Stimulated activated CD8-positive, alpha-beta memory T cell treated with anti-CD3 and anti-CD28 coated beads, Interleukin-4, amount 100 ng/mL, for 4 hours (primary cell): ENCODE results near the gene EIF1AY.
"Not testable (repeated sequence)": the region's sequence is repeated elsewhere in the genome, so short reads cannot be mapped to it uniquely, and the experiment has no call there.

Experiments
- DNase-seq, 2 donors: peaks; one replicate each; pipeline ENCODE4 v3.0.0-alpha.2; 2020; ENCODE audit warnings: low read depth in 2 of 2, low spot score in 1 of 2

The EIF1AY gene, protein sequence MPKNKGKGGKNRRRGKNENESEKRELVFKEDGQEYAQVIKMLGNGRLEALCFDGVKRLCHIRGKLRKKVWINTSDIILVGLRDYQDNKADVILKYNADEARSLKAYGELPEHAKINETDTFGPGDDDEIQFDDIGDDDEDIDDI

DNA sequence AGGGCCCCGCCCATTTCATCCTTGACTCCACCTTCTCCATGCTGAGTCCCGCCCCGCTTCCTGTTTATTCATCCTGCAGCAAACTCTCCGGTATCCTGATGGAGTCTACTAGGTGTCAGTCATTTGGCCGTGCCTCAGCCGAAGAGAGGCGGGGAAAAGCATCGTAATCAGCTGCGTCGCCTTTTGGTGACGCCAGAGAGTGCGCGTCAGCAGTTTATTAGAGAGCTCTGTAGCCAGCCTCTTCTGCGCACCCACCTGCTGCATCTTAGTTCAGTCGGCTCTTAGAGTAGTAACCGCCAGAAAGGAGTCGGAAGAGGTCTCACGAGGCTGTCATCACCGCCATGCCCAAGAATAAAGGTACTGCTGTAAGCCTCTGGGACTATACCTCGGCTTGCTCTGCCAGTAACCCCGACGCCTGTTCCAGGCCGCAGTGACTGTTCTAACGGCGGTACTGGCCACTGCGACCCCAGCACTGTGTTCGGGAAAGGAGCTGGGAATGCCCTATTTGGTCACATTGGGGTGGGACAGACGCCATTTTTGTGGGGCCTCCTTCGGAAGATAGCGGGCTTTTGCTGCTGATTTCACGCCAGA lies at the start of gene EIF1AY:
TSS of gene EIF1AY (plus strand) at position 246 of the 591 bp plus-strand sequence. CDS start at position 342, 96 bp downstream.
- peak in 1 of 2 donors; percentile 64 for DNase-seq

DNA sequence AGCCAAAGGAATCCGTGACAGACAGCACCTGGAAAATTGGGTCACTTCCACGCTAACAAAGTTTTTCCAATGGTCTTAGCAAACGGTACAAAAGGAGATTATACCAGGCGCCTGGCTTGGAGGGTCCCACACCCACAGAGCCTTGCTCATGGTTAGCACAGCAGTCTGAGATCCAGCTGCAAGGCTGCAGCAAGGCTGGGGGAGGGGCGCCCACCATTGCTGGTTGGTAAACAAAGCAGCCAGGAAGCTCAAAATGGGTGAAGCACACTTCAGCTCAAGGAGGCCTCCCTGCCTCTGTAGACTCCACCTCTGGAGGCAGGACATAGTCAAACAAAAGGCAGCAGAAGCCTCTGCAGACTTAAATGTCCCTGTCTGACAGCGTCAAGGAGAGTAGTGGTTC lies 47.1 kb upstream of the EIF1AY start:
- DNase-seq: no peak

DNA sequence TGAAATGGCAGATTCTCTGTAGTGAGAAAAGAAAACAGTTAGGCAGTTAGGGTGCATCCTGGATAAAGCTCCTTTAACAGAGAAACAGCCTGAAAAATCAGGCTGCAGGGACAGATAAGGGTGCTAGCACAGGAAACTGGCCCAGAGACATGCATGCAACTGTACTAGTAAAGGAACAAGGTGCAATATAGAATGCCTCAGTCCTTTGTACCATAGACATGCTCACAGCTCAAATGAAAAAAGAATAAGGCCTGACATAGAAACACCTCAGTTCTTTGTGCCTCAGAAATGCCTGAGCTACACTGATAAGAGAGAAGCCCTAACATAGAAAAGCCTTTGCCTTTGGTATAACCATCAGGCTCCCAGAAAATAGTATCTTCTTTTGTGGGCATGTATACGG lies 37.4 kb upstream of the EIF1AY start:
- no peak for DNase-seq

DNA sequence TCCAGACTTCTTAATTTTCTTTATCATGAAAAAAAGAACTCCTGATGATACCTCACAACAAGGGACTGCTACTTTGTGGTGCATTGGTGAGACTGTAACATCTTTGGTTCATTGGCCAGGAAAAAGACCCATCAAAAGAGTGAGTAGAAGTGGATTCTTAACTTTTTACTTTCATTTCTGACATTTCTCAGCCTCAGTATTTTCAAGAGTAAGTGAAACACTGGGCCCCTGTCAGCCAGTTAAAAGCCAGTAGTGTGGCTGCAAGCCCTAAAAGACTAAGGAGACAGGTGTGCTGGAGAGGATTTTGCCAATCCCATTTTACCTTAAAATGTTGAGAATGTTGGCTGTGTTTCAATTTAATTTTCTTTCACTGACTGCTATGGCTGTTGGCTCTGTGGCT lies 36.6 kb upstream of the EIF1AY start:
- no peak for DNase-seq

DNA sequence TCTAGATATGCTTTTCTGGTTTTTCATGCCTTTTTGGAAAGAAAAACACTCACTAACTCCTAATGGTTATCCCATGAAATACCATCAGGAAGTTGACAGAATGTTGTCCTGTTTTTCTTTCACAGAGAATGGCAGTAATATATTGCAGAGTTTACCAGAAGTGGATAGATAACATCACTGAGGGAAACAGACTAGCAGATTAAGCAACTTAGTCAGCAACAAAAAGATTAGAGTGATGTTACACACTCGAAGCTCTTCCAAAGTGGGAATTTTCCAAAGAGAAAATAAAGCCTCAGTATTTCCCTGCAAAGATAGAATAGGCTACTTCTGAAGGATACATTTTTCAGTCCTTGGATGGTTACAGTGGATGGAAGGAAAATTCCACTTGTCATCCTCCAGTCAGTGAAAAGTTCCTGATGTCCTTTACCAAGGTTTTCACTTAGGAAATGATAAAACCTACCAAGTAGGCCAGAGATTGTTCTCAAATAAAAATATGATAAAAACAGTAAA lies 31.1 kb upstream of the EIF1AY start:
- no peak for DNase-seq

DNA sequence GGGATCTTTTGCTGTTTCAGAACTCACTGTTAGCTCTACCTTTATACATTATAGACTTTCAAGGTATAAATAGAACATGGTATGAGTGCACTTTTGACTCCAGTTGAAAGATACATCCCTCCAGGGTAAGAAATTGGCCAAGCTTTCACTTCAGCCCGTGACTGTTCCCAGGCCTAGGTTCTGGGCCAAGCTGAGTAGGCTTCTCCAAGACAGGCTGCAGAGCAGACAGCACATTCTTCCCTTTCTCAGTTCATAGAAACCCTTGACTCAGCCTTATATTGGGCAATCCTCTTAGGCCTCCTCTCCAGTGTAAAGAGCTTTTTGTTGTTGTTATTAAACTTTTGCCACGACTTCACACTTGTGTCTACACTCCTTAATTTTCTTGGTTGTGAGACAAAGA lies 29.5 kb upstream of the EIF1AY start:
- DNase-seq: no peak

DNA sequence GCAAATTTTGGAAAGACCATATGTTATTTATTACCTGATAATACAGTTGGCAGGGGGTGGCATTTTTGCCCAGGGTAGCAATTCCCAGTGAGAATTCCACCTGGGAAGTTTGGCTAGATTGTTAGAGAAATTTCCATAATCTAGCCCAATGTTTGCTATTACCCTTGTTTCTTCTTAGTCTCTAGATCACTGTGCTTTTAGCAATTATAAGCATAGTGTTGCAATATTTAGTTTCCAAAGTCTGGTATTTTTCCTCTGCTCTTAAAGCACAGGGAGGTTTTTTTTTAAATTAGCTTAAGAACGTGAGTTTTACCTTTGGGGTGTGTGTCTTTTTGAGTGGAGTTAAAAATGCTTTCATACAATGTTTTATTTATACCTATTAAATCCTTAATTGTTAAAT lies 26.3 kb upstream of the EIF1AY start:
- DNase-seq: no peak

DNA sequence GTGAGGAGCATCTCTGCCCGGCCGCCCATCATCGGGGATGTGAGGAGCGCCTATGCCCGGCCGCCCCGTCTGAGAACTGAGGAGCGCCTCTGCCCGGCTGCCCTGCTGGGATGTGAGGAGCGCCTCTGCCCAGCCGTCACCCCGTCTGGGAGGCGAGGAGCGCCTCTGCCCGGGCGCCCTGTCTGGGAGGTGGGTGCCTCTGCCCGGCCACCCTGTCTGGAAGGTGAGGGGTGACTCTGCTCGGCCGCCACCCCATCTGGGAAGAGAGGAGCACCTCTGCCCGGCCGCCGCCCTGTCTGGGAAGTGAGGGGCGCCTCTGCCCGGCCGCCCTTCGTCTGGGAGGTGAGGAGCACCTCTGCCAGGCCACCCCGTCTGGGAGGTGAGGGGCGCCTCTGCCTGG lies 23.7 kb upstream of the EIF1AY start:
- DNase-seq: no peak

DNA sequence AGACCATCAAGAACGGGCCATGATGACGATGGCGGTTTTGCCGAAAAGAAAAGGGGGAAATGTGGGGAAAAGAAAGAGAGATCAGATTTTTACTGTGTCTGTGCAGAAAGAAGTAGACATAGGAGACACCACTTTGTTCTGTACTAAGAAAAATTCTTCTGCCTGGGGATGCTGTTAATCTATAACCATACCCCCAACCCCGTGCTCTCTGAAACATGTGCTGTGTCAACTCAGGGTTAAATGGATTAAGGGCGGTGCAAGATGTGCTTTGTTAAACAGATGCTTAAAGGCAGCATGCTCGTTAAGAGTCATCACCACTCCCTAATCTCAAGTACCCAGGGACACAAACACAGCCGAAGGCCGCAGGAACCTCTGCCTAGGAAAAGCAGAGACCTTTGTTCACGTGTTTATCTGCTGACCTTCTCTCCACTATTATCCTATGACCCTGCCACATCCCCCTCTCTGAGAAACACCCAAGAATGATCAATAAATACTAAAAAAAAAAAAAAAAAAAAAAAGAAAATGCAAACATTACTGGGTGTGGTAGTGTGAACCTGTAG lies 22.7 kb upstream of the EIF1AY start:
- DNase-seq: not testable (repeated sequence)

DNA sequence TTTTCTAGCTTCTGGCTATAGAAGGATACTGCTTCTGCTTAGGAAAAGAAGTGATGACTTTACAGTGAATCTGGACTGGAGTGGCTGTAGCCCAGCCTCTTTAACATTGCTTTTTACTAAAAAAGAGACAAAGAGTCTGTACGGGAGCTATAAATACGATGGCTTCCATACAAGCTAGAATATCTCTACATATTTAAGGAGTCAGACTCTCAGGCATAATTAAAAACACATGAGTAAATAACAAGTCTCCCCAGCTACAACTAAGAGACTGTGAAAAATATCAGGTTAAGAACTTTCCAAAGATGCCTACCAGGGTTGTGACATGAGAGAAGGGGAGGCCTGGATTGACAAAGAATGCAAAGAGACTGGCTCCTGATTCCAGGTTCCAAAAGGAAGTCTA lies 19.8 kb upstream of the EIF1AY start:
- DNase-seq: no peak

DNA sequence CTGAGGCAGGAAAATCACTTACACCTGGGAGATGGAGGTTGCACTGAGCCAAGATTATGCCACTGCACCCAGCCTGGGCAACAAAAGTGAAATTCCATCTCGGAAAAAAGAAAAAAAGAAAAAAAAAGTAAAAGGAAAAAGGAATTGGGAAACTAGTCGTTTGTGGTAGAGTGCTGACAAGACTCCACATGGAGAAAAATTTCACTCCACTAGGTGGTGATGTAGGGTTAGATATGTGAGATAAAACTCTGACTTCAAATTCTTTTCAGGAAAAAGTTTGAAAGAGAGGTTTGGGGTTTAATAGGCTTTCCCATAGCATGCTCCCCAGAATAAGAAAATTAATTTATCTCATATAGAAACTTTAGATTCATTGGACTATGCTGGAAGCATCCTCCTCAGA lies 16.9 kb upstream of the EIF1AY start:
- DNase-seq: no peak

DNA sequence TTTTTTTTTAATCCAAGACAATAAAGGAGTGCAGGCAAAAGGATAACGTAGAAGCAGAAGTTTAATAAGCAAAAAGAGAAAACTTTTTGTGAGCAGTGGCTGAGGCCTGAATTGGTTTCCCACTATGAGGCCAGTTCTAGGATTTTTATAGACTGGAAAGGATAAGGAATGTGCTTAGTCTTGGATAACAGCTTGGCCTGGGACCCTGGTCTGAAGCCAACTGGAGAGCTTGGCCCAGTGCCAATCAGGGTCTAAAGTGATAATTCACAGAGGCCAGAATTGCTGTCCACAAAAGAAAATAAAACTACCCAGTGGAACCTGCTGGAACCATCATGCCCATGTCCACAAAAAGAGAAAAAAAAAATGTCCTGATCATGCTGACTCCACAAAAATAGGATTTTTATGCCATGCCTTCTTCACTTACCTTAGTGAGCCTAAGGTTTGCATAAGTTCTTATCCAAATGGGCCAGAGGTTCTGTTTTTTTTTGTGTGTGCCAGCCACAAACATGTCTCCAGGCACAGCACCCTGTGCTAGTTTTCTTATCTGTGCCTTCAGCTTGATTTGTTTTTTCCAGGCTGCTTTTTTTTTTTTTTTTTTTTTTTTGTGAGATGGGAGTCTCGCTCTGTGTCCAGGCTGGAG lies 15.6 kb upstream of the EIF1AY start:
- no peak for DNase-seq

DNA sequence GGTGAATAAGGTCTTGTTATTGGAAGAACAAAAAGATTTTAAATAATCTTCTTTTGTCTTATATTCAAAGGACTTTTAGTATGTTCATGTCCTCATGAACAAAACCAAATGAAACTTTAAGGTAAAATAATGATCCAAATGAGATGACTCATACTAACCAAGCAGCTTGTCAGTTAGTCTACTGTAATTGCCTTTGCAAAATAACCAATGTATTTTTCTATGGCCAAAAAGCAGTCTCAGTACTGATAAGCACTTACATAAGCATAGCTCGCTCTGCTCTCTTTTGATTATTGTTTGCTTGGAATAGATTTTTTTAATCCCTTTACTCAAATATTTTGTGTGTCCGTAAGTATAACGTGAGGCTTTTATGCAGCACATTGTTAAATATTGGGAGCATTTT lies 4.3 kb upstream of the EIF1AY start:
- DNase-seq: no peak

DNA sequence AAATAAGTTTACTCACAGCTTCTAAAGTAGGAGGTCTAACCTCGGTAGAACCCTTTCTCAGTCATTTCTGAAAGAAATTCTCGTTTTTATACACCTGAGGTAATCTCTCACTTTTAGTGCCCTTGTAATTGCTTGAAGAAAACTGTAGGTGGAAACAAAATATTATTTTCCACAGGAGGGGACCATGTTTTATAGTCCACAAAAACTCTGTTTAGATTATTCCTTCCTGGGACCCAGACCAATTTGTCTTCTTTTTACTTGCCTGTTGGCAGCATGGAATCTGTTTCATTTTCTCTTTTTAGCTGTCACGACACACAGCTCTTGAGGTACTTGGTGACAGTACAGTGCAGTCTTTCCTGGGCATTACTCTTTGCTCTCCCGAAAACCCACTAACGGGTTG lies 930 bp downstream of the EIF1AY start:
- DNase-seq: no peak

DNA sequence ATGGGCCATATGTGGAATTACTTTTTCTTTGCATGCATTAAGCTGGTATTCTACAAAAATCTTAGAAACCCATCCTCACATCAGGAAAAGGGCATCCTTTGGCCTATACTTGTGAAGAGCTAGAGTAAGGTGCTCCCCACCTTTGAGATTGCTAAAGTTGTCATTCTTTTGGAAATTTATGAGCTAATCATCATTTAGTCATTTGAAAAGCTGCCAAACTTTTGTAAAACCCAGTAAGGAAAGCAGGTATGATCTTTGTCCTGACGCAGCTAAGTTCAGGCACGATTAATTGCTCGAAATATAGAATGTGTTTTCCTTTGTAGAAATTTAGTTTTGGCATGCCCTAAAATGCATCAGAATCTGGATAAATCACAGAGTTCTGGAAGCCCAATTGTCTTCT lies 2.6 kb downstream of the EIF1AY start:
- DNase-seq: no peak

DNA sequence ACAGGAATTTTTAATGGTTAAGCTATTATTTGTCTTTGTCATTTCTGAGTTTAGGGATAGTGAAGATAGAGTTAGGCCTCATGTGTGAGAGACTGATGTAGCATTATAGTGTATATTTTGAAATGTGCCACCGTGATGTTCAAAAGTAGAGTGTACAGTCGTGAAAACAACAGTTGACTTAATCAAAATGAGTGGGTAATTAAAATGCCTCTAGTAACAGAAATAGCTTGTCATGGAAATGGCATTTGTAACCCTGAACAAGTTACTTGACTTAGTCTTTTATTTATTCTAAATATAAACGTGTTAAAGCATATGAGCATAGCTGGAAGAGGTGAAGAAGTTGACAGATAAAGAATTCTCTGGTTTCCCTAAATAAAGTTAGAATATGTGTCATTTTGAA lies 6.1 kb downstream of the EIF1AY start:
- no peak for DNase-seq

DNA sequence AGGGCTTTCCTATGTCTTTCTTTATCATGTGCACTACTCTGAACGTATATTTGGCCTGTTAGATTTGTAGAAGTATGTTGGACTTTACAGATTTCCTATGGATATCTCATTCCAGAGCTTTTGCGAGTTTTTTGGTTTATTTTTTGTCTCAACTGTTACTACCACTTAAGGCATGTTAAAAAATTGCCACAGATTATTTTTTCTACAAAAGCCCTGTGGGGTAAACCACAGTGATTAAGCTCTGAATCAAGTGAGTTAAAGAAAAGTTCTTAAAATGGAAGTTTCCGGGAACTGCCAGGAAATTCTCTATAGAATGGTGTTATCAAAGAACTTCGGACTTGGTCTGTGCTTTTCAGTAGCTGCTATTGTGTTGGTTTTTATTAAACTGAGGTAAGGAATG lies 10.6 kb downstream of the EIF1AY start:
- no peak for DNase-seq
